ENCODE results near the gene HMMR. TPM values are rescaled to one million over a fixed set of nuclear protein-coding genes. Genes with fewer than 3 reads are reported as not detected.

Gene HMMR
- total and polyA plus RNA-seq, 9 of the 15 experiments (the other 6 are each of a cell fraction or from before 2014, with no cell fraction given): 74.9 to 133 (median 90.8) TPM

GRCh38 chr5:163437011-163437308, 23.5 kb upstream of the HMMR start (continued):
- TF ChIP-seq PRDM10 (IDR thresholded peaks at IDR 0.05; ENCODE audit: partially characterized antibody) (peak; percentile 81), PYGO2 (tag; IDR thresholded peaks at IDR 0.05) (no peak), JUND (IDR thresholded peaks at IDR 0.05; ENCODE audit: borderline replicate concordance, low read depth, low read length) (0 out of 2 replicates have a peak, but pooled peaks have one; percentile 28), JUND (tag; IDR thresholded peaks at IDR 0.05; ENCODE audit: borderline replicate concordance, low read depth, low read length) (no peak), CSDE1 (IDR thresholded peaks at IDR 0.05) (0 out of 4 replicates have a peak, but pooled peaks of 1 of the 2 experiments have one; percentile 7)

All from K562 (cell line).